ENCODE data around the gene INPP5A. TPM values are rescaled to one million over a fixed set of nuclear protein-coding genes. Genes with fewer than 3 reads are reported as not detected.

INPP5A gene
- total and polyA plus RNA-seq, 2 of the 13 experiments (the other 11 are each of a cell fraction or from before 2014, with no cell fraction given): 17.5 to 37.9 TPM

DNA sequence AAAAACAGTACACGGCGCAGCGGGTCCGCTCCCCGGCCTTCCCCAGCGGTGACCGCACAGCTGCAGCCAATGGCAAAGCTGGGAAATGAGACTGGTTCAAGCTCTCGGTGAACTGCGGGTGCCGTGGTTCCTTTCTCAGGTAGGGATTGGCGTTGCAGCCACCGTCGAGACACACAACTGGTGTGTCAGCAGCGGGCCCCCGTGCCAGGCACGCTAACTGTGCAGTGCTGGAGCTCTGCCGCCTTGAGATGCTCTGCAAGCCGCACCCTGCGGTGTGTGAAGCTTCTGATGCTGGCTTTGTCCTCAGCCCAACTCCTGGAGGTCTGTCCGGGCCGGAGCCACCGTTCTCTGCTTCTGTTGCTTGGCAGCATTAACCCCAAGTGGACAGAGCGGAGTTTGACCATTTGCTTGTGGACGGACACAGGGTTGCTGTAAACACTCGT is 269.0 kb downstream of the INPP5A start:
- H2AFZ ChIP-seq (ENCODE audit: low read length): no peak overlapping the region
- ATAC-seq (no peak), FAIRE-seq (no peak), DNase-seq (ENCODE audit: low spot score) (no peak)
- H3K9me3 ChIP-seq (ENCODE audit: low read length): no peaks in the 10 kb centered on the region
- H3K4me2 ChIP-seq (ENCODE audit: low read depth, low read length): no peak overlapping the region
- H4K20me1 ChIP-seq (ENCODE audit: insufficient read depth, low read length): no peaks in the 10 kb centered on the region
- POLR2A ChIA-PET: no interaction called here
- in situ Hi-C loops (cut with HindIII; ENCODE audit: extremely low pct_ligation_motif_present, low pct_unique_long_range_greater_than_20kb) (no loop called here), intact Hi-C loops (cut with micrococcal nuclease; ENCODE audit: unreplicated experiment) (no loop called here)
- H3K4me3 ChIP-seq (replicated peaks in 1 of 3; ENCODE audit: insufficient read depth in 1 of 3, low read depth in 2 of 3, low read length in 3 of 3): no peak overlapping the region
- no peak overlapping the region for H3K9ac ChIP-seq (ENCODE audit: insufficient read depth, low read depth, low read length)
- WGBS (ENCODE audit: low lambda C conversion rate): 56% methylated on average over 19 of the region's 25 CpGs
- no TSS peak for BruUV-seq (replicated peaks)
- no peaks in the 10 kb centered on the region for H3K79me2 ChIP-seq (ENCODE audit: insufficient read depth, low read length)
- H3K27me3 ChIP-seq (ENCODE audit: control insufficient read depth in 1 of 2, insufficient read depth in 2 of 2, low read length in 2 of 2): peaks cover 8 to 58% of the 10 kb centered on the region in 2 experiments; a peak in 4 of 5 replicates
- TF ChIP-seq, protein P1, sequence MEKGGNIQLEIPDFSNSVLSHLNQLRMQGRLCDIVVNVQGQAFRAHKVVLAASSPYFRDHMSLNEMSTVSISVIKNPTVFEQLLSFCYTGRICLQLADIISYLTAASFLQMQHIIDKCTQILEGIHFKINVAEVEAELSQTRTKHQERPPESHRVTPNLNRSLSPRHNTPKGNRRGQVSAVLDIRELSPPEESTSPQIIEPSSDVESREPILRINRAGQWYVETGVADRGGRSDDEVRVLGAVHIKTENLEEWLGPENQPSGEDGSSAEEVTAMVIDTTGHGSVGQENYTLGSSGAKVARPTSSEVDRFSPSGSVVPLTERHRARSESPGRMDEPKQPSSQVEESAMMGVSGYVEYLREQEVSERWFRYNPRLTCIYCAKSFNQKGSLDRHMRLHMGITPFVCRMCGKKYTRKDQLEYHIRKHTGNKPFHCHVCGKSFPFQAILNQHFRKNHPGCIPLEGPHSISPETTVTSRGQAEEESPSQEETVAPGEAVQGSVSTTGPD (CRISPR knock-in tag; IDR thresholded peaks at IDR 0.05): no peak
- TF ChIP-seq, protein P2, sequence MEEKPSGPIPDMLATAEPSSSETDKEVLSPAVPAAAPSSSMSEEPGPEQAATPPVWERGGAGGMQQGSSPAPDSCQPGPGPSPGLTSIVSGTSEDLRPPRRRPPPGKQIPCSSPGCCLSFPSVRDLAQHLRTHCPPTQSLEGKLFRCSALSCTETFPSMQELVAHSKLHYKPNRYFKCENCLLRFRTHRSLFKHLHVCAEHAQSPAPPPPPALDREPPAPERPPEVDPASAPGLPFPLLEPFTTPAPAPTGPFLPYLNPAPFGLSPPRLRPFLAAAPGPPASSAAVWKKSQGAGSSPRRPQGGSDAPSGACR (CRISPR knock-in tag; IDR thresholded peaks at IDR 0.05): no peak
- TF ChIP-seq, protein P3, sequence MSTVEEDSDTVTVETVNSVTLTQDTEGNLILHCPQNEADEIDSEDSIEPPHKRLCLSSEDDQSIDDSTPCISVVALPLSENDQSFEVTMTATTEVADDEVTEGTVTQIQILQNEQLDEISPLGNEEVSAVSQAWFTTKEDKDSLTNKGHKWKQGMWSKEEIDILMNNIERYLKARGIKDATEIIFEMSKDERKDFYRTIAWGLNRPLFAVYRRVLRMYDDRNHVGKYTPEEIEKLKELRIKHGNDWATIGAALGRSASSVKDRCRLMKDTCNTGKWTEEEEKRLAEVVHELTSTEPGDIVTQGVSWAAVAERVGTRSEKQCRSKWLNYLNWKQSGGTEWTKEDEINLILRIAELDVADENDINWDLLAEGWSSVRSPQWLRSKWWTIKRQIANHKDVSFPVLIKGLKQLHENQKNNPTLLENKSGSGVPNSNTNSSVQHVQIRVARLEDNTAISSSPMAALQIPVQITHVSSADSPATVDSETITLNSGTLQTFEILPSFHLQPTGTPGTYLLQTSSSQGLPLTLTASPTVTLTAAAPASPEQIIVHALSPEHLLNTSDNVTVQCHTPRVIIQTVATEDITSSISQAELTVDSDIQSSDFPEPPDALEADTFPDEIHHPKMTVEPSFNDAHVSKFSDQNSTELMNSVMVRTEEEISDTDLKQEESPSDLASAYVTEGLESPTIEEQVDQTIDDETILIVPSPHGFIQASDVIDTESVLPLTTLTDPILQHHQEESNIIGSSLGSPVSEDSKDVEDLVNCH (CRISPR knock-in tag; IDR thresholded peaks at IDR 0.05): no peak
- no peak for TF ChIP-seq FLYWCH1 (CRISPR knock-in tag; IDR thresholded peaks at IDR 0.05)
- no peak for TF ChIP-seq NFIC (IDR thresholded peaks at IDR 0.05; ENCODE audit: low read length)
- TF ChIP-seq HOXA5 (CRISPR knock-in tag; IDR thresholded peaks at IDR 0.05): no peak
- no peaks in the 10 kb centered on the region for H3K4me1 ChIP-seq (ENCODE audit: insufficient read depth, low read length)
- no peaks in the 10 kb centered on the region for H3K36me3 ChIP-seq (replicated peaks in 1 of 2; ENCODE audit: control insufficient read depth in 1 of 2, insufficient read depth in 2 of 2, low read length in 2 of 2)
- H3K27ac ChIP-seq (ENCODE audit: extremely low read length, insufficient read depth, low read length): no peak overlapping the region
- CTCF ChIA-PET (ENCODE audit: low intra/inter-chr PET ratio, low total read pairs): no interaction called here

Measured in HepG2 (cell line).